Loucy (cell line): Measurements from ENCODE around the gene PTPN3.

Experiments used
- H2AFZ ChIP-seq: fragments of 200-600 bp; sonication (generic); 2 replicates; pipeline ENCODE4 v1.6.0; 2016; ENCODE audit warnings: antibody characterized with exemption, mild to moderate bottlenecking, low read length, moderate library complexity
- H3F3A ChIP-seq: fragments of 200-600 bp; 2 replicates; pipeline ENCODE4 v1.6.0; 2016; ENCODE audit warnings: antibody characterized with exemption, low read depth, mild to moderate bottlenecking
- H3K27me3 ChIP-seq: fragments of 200-600 bp; sonication (generic); 2 replicates; pipeline ENCODE4 v1.6.1; 2014; ENCODE audit warnings: low read length, mild to moderate bottlenecking; ENCODE audit not compliant: insufficient read depth, poor library complexity, severe bottlenecking
- H3K36me3 ChIP-seq: fragments of 200-600 bp; sonication (generic); 2 replicates; pipeline ENCODE4 v1.6.1; 2016; ENCODE audit warnings: low read length; ENCODE audit not compliant: insufficient read depth
- H3K4me1 ChIP-seq: fragments of 200-600 bp; sonication (generic); 2 replicates; pipeline ENCODE4 v1.5.1; 2014; ENCODE audit warnings: low read length, mild to moderate bottlenecking; ENCODE audit not compliant: insufficient read depth, poor library complexity, severe bottlenecking
- H3K4me2 ChIP-seq: fragments of 200-600 bp; sonication (generic); 2 replicates; pipeline ENCODE4 v1.6.0; 2014; ENCODE audit warnings: antibody characterized with exemption, low read length, low read depth, mild to moderate bottlenecking; ENCODE audit not compliant: poor library complexity, severe bottlenecking
- H3K4me3 ChIP-seq: fragments of 200-600 bp; sonication (generic); 2 replicates; pipeline ENCODE4 v1.5.1; 2014; ENCODE audit warnings: low read length, mild to moderate bottlenecking, mixed read lengths; ENCODE audit not compliant: poor library complexity, severe bottlenecking
- H3K79me2 ChIP-seq: fragments of 200-600 bp; sonication (generic); 2 replicates; pipeline ENCODE4 v1.6.1; 2014; ENCODE audit warnings: low read length; ENCODE audit not compliant: insufficient read depth
- H3K9ac ChIP-seq: fragments of 200-600 bp; sonication (generic); 2 replicates; pipeline ENCODE4 v1.6.0; 2014; ENCODE audit warnings: mild to moderate bottlenecking, low read depth, low read length, moderate library complexity; ENCODE audit not compliant: poor library complexity, severe bottlenecking
- H3K9me2 ChIP-seq: fragments of 200-600 bp; sonication (generic); replicated peaks from 2 replicates; pipeline ENCODE4 v1.6.1; 2016; ENCODE audit warnings: low read depth, low read length, mixed read lengths
- H3K9me3 ChIP-seq: fragments of 200-600 bp; sonication (generic); 2 replicates; pipeline ENCODE4 v1.6.1; 2014; ENCODE audit warnings: mild to moderate bottlenecking, antibody characterized with exemption, low read length, low read depth; ENCODE audit not compliant: insufficient read depth
- H4K20me1 ChIP-seq: fragments of 200-600 bp; sonication (generic); 2 replicates; pipeline ENCODE4 v1.6.0; 2014; ENCODE audit warnings: antibody characterized with exemption, low read length, mild to moderate bottlenecking; ENCODE audit not compliant: insufficient read depth, poor library complexity, severe bottlenecking
- EZH2phosphoT487 ChIP-seq: fragments of 200-600 bp; IDR thresholded peaks from 2 replicates; pipeline ENCODE4 v1.6.1; 2018; ENCODE audit warnings: antibody characterized with exemption, mild to moderate bottlenecking, moderate library complexity, borderline replicate concordance
- TF ChIP-seq, protein P1 (sequence below): fragments of 200-600 bp; sonication (generic); conservative IDR thresholded peaks from 2 replicates; pipeline ENCODE4 v1.5.1; 2014; ENCODE audit warnings: mild to moderate bottlenecking, antibody characterized with exemption, low read length

Gene PTPN3

DNA sequence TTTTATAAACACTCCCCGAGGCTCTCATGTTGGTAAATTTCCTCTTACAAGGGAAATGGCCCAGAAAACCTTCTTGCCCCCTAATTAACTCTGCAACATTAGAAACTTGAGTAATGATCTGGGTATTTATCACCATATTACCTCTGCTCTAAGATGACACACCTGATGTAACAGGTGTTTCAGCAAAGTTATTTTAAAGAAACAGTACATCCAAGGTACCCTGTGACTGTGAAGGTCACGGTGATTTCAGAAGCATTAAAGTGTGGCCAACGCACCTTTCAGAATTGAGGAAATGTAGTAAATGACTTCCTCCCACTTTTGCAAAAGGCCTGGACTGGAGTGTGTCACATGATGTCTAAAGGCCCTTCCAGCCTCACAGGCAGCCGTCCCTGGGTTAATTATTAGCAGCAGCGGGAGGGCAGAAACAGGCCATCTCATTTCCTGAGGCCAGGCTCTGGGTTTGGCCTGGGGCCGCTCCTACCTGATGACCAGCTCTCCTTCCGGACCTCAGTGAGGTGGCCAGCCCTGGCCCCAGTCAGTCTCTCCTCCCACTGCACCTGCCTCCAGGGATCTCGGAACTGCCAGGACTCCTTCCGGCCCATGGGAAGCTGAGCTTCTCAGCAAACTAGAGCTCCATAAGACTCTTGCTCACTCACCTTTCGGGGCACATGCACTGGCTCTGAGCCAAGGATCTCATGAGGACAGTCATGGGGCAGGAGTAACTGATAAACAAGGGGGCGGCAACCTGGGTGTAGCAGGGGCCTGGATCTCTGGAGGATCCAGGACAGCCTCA is 20.7 kb downstream of the PTPN3 start:
- no peak overlapping the region for H3K4me3 ChIP-seq
- H4K20me1 ChIP-seq = no peaks in the 10 kb centered on the region
- no peaks in the 10 kb centered on the region for H3K79me2 ChIP-seq
- peaks cover 69% of the 10 kb centered on the region for H3K27me3 ChIP-seq
- H3K9me2 ChIP-seq = no peaks in the 10 kb centered on the region
- H3F3A ChIP-seq = no peaks in the 10 kb centered on the region
- H3K9ac ChIP-seq = no peak overlapping the region
- TF ChIP-seq, protein P1, sequence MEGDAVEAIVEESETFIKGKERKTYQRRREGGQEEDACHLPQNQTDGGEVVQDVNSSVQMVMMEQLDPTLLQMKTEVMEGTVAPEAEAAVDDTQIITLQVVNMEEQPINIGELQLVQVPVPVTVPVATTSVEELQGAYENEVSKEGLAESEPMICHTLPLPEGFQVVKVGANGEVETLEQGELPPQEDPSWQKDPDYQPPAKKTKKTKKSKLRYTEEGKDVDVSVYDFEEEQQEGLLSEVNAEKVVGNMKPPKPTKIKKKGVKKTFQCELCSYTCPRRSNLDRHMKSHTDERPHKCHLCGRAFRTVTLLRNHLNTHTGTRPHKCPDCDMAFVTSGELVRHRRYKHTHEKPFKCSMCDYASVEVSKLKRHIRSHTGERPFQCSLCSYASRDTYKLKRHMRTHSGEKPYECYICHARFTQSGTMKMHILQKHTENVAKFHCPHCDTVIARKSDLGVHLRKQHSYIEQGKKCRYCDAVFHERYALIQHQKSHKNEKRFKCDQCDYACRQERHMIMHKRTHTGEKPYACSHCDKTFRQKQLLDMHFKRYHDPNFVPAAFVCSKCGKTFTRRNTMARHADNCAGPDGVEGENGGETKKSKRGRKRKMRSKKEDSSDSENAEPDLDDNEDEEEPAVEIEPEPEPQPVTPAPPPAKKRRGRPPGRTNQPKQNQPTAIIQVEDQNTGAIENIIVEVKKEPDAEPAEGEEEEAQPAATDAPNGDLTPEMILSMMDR = no peak
- TF ChIP-seq EZH2phosphoT487 = no peak
- no peak overlapping the region for H2AFZ ChIP-seq
- no peak overlapping the region for H3K4me2 ChIP-seq
- no peaks in the 10 kb centered on the region for H3K9me3 ChIP-seq
- no peaks in the 10 kb centered on the region for H3K4me1 ChIP-seq
- no peaks in the 10 kb centered on the region for H3K36me3 ChIP-seq

DNA sequence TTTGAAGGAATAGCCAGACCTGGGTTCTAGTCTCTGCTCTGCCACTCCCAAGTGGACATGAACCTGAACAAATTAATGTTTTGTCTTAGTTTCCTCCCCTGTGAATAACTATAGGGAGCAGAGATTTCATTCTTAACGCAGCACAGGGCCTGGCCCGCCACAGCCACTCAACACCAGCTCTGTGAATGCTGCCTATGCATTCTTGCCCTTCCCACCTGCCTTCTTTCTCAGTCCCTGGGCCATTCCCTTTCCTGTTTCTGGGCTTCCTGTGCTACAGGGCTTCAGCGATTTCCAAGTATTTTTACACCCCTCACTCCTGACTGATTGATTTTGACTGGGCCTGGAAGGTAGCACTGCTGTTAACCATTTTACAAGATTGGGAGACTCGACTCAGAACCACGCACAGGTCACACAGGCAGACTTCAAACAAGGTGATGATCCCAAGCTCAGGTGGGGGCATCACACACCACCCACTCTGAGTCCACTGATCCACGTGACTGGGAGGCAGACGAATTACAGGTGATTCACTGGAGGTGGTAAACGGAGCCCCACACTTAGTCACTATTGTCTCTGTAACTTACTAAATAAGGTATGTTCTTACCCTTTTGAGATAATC is 21.4 kb downstream of the PTPN3 start:
- Histone ChIP-seq H3K9me3 (no peaks in the 10 kb centered on the region), H3K79me2 (no peaks in the 10 kb centered on the region), H3K9me2 (no peaks in the 10 kb centered on the region), H3K4me3 (no peak overlapping the region), H3K4me1 (no peaks in the 10 kb centered on the region), H3K4me2 (no peak overlapping the region), H2AFZ (no peak overlapping the region), H3F3A (no peaks in the 10 kb centered on the region), H3K9ac (no peak overlapping the region), H4K20me1 (no peaks in the 10 kb centered on the region), H3K27me3 (peaks cover 75% of the 10 kb centered on the region), H3K36me3 (no peaks in the 10 kb centered on the region)
- TF ChIP-seq, protein P1 = no peak
- TF ChIP-seq EZH2phosphoT487 = no peak

DNA sequence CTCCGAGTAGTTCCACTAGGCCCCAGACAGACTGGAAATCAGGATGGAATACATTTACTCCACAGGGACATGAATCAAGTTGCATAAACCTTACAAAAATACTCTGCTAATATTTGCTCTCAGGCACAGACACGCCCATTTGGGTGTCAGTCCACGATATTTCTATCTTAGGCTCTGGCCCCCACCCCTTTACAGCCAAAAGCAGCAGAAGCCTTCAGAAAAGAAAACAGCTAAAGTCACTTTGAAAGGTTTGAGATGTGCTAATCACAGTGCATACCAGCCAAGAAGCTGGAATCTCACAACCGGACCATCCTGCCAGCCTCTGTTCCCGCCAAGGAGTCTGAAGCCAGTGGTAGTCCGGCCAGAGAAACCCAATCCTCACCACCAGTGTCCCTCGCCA is 22.6 kb downstream of the PTPN3 start:
- no peaks in the 10 kb centered on the region for H4K20me1 ChIP-seq
- H2AFZ ChIP-seq = no peak overlapping the region
- H3K9me3 ChIP-seq = no peaks in the 10 kb centered on the region
- H3K4me1 ChIP-seq = no peaks in the 10 kb centered on the region
- H3K36me3 ChIP-seq = no peaks in the 10 kb centered on the region
- no peak for TF ChIP-seq EZH2phosphoT487
- H3K9ac ChIP-seq = no peak overlapping the region
- no peaks in the 10 kb centered on the region for H3K9me2 ChIP-seq
- peaks cover 76% of the 10 kb centered on the region for H3K27me3 ChIP-seq
- H3K79me2 ChIP-seq = no peaks in the 10 kb centered on the region
- no peaks in the 10 kb centered on the region for H3F3A ChIP-seq
- H3K4me3 ChIP-seq = no peak overlapping the region
- H3K4me2 ChIP-seq = no peak overlapping the region
